Skeletal muscle tissue (tissue), 4 donors: ENCODE data around the gene RILPL1. TPM values are rescaled to one million over a fixed set of nuclear protein-coding genes. Genes with fewer than 3 reads are reported as not detected.
"Not testable (repeated sequence)": the region's sequence is repeated elsewhere in the genome, so short reads cannot be mapped to it uniquely, and the experiment has no call there.

Experiments
- H3K27ac ChIP-seq: one replicate; pipeline ENCODE4 v1.7.0; 2013; ENCODE audit warnings: mild to moderate bottlenecking, low read depth, low read length, inconsistent platforms
- H3K27me3 ChIP-seq, 3 donors: one replicate each; pipeline ENCODE4 v1.7.0; 2013; ENCODE audit warnings: low read length in 3 of 3; ENCODE audit not compliant: control insufficient read depth in 3 of 3, insufficient read depth in 3 of 3
- H3K36me3 ChIP-seq, 3 donors: one replicate each; pipeline ENCODE4 v1.7.0; 2013; ENCODE audit warnings: low read length in 3 of 3; ENCODE audit not compliant: control insufficient read depth in 3 of 3, insufficient read depth in 3 of 3
- H3K4me1 ChIP-seq, 3 donors: one replicate each; pipeline ENCODE4 v1.7.0; 2013; ENCODE audit warnings: low read length in 3 of 3, mild to moderate bottlenecking in 3 of 3; ENCODE audit not compliant: control insufficient read depth in 3 of 3, insufficient read depth in 3 of 3
- H3K4me3 ChIP-seq, 3 donors: one replicate each; pipeline ENCODE4 v1.7.0; 2013; ENCODE audit warnings: low read length in 3 of 3
- H3K9ac ChIP-seq, 3 donors: one replicate each; pipeline ENCODE4 v1.7.0; 2013; ENCODE audit warnings: low read length in 3 of 3, mild to moderate bottlenecking in 3 of 3, moderate library complexity in 2 of 3, low read depth in 1 of 3
- H3K9me3 ChIP-seq, 3 donors: one replicate each; pipeline ENCODE4 v1.7.0; 2013; ENCODE audit warnings: low read length in 3 of 3; ENCODE audit not compliant: control insufficient read depth in 3 of 3
- total RNA-seq: library from RNA; depleted of rRNA; stranded (reverse); fragments of >200 nt; gene quantifications from one replicate; pipeline ENCODE4 v1.2.3, GENCODE V29; 2014
- donor health status: Osteomylitis.

Gene RILPL1
- total RNA-seq, 1 donor from 2014 or later: 5.2 TPM

DNA sequence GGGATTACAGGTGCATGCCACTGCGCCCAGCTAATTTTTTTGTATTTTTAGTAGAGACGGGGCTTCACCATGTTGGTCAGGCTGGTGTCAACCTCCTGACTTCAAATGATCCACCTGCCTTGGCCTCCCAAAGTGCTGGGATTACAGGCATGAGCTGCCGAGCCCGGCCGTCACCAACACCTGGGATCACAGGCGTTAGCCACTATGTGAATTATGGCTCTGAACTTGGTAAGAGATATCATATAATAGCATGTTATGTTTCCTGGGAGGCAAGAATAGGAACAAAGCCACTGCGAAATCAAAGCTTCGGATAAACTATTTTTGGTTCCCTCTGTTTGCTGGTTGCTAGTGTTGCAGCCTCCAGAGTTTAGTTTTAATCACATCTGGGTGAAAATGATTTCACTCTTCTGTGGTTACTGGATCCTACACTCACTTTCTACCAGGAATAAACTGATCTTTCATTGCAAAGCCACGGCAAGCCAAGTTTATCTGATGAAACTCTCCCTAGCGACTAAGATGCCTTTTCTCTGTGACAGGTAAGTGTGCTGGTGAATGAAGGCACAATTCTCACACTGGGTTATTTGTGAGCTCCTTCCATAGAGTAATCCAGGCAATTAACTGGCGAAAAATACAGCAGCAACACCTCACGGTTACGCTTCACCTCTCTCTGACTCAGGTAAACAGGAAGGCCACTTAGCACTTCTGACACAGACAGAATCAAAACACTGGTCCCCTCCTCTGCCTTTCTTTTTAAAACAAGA lies 58.9 kb downstream of the RILPL1 start:
- Histone ChIP-seq H3K36me3 (peaks cover 26 to 29% (median 28%) of the 10 kb centered on the region in 3 donors), H3K27me3 (no peaks in the 10 kb centered on the region), H3K9ac (peak overlapping the region; percentile 40 to 74 (median 68)), H3K27ac (peak overlapping the region; percentile 90), H3K4me1 (peaks cover 23 to 64% (median 53%) of the 10 kb centered on the region in 3 donors), H3K4me3 (peak overlapping the region in 1 of 3 donors; percentile 17), H3K9me3 (no peaks in the 10 kb centered on the region)

DNA sequence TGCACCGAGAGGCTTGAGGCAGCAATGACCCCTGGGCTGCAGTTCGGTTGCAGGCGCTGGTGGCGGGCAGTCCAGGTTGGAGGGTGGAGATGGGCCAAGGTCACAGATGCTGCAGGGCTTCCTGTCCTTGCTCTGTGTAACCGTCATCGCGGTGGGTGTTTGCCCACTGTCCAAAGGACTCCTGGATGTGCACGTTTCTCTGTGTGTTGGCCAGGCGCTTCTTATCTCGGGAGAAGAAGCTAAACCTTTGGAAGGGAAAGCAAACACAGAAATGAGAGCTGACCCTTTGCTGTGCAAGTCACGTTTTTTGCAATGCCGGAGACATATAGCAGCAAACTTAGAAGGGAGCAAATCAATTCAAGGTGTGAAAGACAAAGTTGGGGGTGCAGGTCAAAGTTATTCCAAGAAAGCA lies 61.1 kb downstream of the RILPL1 start:
- Histone ChIP-seq H3K27me3 (no peaks in the 10 kb centered on the region), H3K9ac (no peak overlapping the region), H3K36me3 (peaks cover 23 to 32% (median 28%) of the 10 kb centered on the region in 3 donors), H3K9me3 (no peaks in the 10 kb centered on the region), H3K27ac (no peak overlapping the region), H3K4me3 (no peak overlapping the region), H3K4me1 (peaks cover 16 to 44% (median 35%) of the 10 kb centered on the region in 3 donors)

DNA sequence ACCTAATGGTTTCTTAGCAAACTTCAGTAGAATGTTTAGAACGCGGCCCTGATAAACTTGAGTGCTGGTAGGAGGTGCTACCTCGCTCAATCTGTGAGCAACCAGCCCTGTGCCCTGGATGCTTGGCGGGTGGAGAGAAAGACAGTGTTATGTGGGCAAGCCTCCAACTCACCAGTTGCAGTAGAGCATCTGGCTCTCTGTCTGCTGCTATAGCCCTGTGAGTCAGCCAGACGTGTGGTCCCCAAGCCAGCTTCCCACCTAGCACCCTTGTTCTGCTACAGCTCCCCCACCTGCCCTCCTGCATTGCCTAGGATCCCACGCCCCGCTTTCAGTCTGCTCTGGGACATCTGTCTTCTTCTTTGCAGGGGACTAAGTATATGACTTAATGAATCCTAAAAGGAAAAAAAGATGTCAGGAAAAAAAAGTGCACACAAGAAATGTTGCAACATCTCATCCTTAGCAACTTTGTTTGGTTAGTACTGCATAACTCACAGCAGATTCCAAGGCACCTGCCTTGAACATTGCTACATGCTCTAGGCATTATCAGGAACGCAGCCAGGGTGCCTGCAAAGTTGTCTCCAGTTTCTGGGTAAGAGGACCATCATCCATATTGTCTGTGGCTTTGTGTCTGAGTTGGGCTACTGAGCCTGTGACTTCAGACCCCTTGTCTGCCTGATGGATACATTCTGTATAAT lies 62.0 kb downstream of the RILPL1 start:
- Histone ChIP-seq H3K4me3 (no peak overlapping the region), H3K36me3 (peaks cover 20 to 36% (median 29%) of the 10 kb centered on the region in 3 donors), H3K4me1 (peaks cover 16 to 44% (median 31%) of the 10 kb centered on the region in 3 donors), H3K27ac (peak overlapping the region; percentile 30), H3K9ac (no peak overlapping the region), H3K27me3 (no peaks in the 10 kb centered on the region), H3K9me3 (no peaks in the 10 kb centered on the region)

DNA sequence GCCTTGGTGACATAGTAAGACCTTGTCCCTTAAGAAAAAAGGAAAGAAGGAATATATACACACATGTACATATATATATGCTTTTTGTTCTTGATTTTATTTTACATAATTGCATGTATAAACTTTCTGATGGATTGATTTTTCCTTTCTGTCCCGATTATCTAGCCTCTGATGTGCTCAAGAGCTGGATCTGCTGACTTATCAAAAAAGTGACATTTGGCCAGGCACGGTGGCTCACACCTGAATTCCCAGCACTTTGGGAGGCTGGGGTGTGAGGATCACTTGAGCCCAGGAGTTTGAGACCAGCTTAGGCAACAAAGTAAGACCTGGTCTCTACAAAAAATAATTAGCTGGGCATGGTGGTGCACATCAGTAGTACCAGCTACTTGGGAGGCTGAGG lies 63.5 kb downstream of the RILPL1 start:
- no peak overlapping the region for H3K27ac ChIP-seq

DNA sequence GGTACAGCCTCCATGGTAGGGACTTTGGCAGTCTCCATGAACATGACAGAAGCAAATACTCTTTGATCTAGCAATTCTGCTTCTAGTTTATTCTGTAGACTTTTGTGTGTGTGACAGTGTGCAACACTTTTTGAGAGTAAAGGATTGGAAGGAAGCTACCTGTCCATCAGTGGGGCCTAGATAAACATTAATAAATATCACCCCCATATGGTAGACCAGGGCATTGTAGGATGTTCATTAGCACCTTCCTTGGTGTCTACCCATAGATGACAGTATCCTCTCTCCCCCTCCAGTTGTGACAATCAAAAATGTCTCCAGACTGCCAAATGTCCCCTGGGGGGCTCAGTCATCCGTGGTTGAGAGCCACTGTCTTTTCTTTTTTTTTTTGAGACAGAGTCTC lies 64.7 kb downstream of the RILPL1 start:
- H3K27me3 ChIP-seq: no peaks in the 10 kb centered on the region
- H3K27ac ChIP-seq: no peak overlapping the region
- H3K4me3 ChIP-seq: no peak overlapping the region
- peaks cover 24 to 44% (median 44%) of the 10 kb centered on the region in 3 donors for H3K36me3 ChIP-seq
- H3K9me3 ChIP-seq: no peaks in the 10 kb centered on the region
- H3K9ac ChIP-seq: no peak overlapping the region
- H3K4me1 ChIP-seq: peaks cover 15 to 32% (median 18%) of the 10 kb centered on the region in 3 donors

More for the DNA sequence above, 63.5 kb downstream of the RILPL1 start:
- Histone ChIP-seq H3K27me3 (no peaks in the 10 kb centered on the region), H3K9ac (no peak overlapping the region), H3K4me1 (peaks cover 17 to 42% (median 26%) of the 10 kb centered on the region in 3 donors), H3K9me3 (no peaks in the 10 kb centered on the region), H3K4me3 (no peak overlapping the region), H3K36me3 (peaks cover 24 to 44% (median 39%) of the 10 kb centered on the region in 3 donors)

DNA sequence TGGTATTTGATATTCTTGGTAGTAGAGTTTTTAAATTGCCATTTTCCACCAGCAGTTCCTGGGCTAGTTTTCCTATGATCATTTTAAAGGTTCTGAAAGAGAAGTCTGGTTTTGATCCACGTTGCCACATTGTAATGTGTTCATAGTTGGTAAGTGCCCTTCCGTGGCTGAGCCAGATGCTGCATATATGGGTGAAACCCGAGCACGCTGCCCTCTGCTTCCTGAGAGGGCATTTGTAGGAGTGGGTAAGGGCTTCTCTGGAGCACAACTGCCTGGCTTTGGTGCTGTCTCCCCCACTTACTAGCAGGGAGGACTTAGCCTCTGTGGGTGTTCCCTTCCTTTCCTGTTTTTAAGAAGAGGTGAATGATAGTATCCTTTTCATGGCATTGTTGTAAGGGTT lies 68.4 kb downstream of the RILPL1 start:
- H3K27ac ChIP-seq: no peak overlapping the region
- peaks cover 7 to 26% (median 23%) of the 10 kb centered on the region in 3 donors for H3K36me3 ChIP-seq
- H3K4me3 ChIP-seq: peak overlapping the region in 1 of 3 donors; percentile 22
- no peaks in the 10 kb centered on the region for H3K9me3 ChIP-seq
- H3K4me1 ChIP-seq: peaks cover 9 to 16% (median 10%) of the 10 kb centered on the region in 3 donors
- H3K27me3 ChIP-seq: no peaks in the 10 kb centered on the region
- H3K9ac ChIP-seq: no peak overlapping the region

DNA sequence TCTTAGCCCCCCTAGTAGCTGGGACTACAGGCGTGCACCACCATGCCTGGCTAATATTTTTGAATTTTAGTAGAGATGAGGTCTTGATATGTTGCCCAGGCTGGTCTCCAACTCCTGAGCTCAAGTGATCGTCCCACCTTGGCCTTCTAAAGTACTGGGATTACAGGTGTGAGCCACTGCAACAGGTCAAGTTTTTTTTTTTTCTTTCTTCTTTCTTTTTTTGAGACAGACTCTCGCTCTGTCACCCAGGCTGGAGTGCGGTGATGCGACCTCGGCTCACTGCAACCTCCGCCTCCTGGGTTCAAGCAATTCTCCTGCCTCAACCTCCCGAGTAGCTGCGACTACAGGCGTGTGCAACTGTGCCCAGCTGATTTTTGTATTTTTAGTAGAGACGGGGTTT lies 70.3 kb downstream of the RILPL1 start:
- not testable (repeated sequence) for H3K27me3 ChIP-seq, H3K27ac ChIP-seq, H3K4me3 ChIP-seq, H3K9ac ChIP-seq, H3K9me3 ChIP-seq
- Histone ChIP-seq H3K36me3 (peaks cover 8 to 26% (median 21%) of the 10 kb centered on the region in 3 donors), H3K4me1 (peaks cover 10 to 22% (median 15%) of the 10 kb centered on the region in 3 donors)

DNA sequence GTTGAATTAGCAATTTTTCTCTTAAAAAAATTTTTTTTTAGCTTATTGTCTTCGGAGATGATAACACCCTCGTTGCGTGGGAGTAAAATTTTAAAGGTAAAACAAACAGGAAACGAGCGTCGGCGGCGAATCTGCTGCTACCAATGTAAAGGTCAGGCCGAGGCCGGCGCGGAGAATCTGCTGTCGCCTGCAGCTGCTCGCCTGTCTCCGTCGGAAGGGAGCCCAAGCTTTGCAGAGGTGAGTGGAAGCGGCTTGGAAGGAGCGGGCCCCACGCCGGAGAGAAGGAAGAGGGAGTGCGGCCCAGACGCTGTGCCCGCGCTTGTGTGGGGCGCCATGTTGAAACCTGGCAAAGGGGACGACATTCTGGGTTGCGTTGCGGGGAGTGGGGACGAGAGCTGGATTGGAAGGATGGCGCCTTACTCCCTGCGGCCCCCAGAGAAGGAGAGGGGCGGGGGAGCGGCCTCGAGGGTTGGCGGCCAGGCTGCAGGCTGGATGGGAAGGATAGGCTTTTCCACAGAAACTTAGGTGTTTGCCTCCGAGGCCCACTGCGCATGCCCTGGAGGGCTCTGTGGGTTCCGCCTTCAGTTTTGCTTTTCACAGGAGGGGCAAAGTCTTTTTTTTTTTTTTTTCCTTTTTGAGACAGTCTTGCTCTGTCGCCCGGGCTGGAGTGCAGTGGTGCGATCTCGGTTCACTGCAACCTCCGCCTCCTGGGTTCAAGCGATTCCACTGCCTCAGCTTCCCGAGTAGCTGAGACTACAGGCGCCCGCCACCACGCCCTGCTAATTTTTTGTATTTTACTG lies 75.3 kb downstream of the RILPL1 start, which contains the start of gene SNRNP35:
Gene SNRNP35, plus strand, starts transcription at position 160 of the 800 bp plus-strand sequence. CDS start 7,402 bp downstream, outside the sequence.
- Histone ChIP-seq H3K9me3 (no peaks in the 10 kb centered on the region), H3K4me3 (peak within 1 kb of the TSS; percentile 88 to 98 (median 97)), H3K9ac (peak within 1 kb of the TSS; percentile 98 to 99 (median 99)), H3K27ac (peak within 1 kb of the TSS; percentile 98), H3K27me3 (no peaks in the 10 kb centered on the region), H3K36me3 (peaks cover 0 to 3% (median 0%) of the 10 kb centered on the region in 3 donors), H3K4me1 (peaks cover 0 to 9% (median 6%) of the 10 kb centered on the region in 3 donors)

DNA sequence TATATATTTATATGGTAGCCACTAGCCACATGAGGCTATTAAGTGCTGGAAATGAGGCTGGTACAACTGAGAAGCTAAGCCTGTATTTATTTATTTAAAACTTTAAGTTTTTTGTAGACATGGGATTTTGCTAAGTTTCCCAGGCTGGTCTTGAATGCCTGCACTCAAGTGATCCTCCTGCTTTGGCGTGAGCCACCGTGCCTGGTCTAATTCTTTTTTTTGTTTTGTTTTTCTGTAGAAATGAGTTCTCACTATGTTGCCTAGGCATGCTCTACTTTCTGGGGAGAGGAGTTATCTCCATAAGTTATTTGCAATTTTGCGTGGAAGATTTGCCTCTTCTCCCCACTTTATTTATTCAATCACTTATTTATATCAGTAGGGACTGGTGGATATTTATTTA lies 80.4 kb downstream of the RILPL1 start:
- no peaks in the 10 kb centered on the region for H3K9me3 ChIP-seq

More for the DNA sequence above, 80.4 kb downstream of the RILPL1 start:
- Histone ChIP-seq H3K36me3 (peaks cover 0 to 1% (median 0%) of the 10 kb centered on the region in 3 donors), H3K9ac (no peak overlapping the region), H3K27me3 (no peaks in the 10 kb centered on the region), H3K4me3 (no peak overlapping the region), H3K4me1 (peaks cover 0 to 3% (median 0%) of the 10 kb centered on the region in 3 donors), H3K27ac (no peak overlapping the region)
